Measurements from ENCODE around the gene PEF1.

DNA sequence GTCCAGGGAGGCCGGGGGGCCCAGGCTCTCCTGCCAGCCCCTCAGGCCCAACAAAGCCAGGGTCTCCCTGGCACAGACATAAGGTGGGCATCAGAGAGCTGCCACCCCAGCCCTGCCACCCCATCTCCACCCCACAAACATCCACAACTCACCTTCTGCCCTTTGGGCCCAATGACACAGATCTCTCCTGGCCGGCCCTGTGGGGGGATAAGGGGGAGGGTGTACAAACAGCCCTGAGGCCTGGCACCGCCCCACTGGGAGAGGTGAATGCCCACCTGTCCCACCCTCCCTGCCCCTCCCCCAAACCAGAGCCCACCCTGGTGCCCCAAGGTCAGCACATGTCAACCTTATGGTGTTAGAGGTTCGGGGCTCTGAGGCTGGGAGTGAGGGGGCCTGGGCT is 46.8 kb upstream of the PEF1 start:
- TF ChIP-seq, protein P1, sequence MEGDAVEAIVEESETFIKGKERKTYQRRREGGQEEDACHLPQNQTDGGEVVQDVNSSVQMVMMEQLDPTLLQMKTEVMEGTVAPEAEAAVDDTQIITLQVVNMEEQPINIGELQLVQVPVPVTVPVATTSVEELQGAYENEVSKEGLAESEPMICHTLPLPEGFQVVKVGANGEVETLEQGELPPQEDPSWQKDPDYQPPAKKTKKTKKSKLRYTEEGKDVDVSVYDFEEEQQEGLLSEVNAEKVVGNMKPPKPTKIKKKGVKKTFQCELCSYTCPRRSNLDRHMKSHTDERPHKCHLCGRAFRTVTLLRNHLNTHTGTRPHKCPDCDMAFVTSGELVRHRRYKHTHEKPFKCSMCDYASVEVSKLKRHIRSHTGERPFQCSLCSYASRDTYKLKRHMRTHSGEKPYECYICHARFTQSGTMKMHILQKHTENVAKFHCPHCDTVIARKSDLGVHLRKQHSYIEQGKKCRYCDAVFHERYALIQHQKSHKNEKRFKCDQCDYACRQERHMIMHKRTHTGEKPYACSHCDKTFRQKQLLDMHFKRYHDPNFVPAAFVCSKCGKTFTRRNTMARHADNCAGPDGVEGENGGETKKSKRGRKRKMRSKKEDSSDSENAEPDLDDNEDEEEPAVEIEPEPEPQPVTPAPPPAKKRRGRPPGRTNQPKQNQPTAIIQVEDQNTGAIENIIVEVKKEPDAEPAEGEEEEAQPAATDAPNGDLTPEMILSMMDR (IDR thresholded peaks at IDR 0.05): no peak
- no peak for TF ChIP-seq POLR2A (IDR thresholded peaks at IDR 0.05)

All from ovary (tissue), 3 donors.